Spinal cord (tissue), 10 donors: ENCODE measurements around the gene SRCIN1. TPM values are rescaled to one million over a fixed set of nuclear protein-coding genes. Genes with fewer than 3 reads are reported as not detected.
"Not testable (repeated sequence)": the region's sequence is repeated elsewhere in the genome, so short reads cannot be mapped to it uniquely, and the experiment has no call there.

Source experiments
- DNase-seq, 6 donors: peaks; one replicate each; pipeline versions ENCODE4 v3.0.0 to v3.0.0-alpha.2; 2013 to 2015; ENCODE audit warnings: low spot score in 6 of 6, low read depth in 4 of 6
- H3K27ac ChIP-seq: one replicate; pipeline ENCODE4 v1.5.1; 2013; ENCODE audit warnings: low read depth, low read length, control low read depth
- H3K27me3 ChIP-seq: one replicate; pipeline ENCODE4 v1.6.1; 2013; ENCODE audit warnings: low read length; ENCODE audit not compliant: control insufficient read depth, insufficient read depth
- H3K36me3 ChIP-seq: one replicate; pipeline ENCODE4 v1.6.1; 2013; ENCODE audit warnings: low read length; ENCODE audit not compliant: control insufficient read depth, insufficient read depth
- H3K4me1 ChIP-seq: one replicate; pipeline ENCODE4 v1.6.1; 2013; ENCODE audit warnings: low read length; ENCODE audit not compliant: control insufficient read depth, insufficient read depth
- H3K4me3 ChIP-seq: one replicate; pipeline ENCODE4 v1.5.1; 2013; ENCODE audit warnings: low read depth, low read length, control low read depth
- H3K9me3 ChIP-seq: one replicate; pipeline ENCODE4 v1.6.1; 2013; ENCODE audit warnings: low read length; ENCODE audit not compliant: control insufficient read depth, insufficient read depth
- WGBS: methylation state at CpG from one replicate; pipeline ENCODE4 v1.1.5; 2013; ENCODE audit warnings: missing lambda C conversion rate; ENCODE audit not compliant: insufficient coverage; 5-methylcytosine and 5-hydroxymethylcytosine counted together
- polyA plus RNA-seq, 2 donors: library from polyadenylated mRNA; unstranded; fragments of 120-200 nt; gene quantifications; one replicate each; pipeline ENCODE4 v1.2.1, GENCODE V29; 2013; ENCODE audit not compliant: insufficient read length in 2 of 2
- total RNA-seq, 2 donors: library from RNA; depleted of rRNA in 1 of 2; stranded (reverse); fragments of 120-200 nt in 1 of 2; fragments of >200 nt in 1 of 2; gene quantifications; one replicate each; pipeline versions ENCODE4 v1.2.3 to v1.2.4, GENCODE V29; 2013 to 2014
- donor health status: healthy.

SRCIN1 gene
- total and polyA plus RNA-seq, 4 donors, result 16.0 to 79.4 (median 44.1) TPM

DNA sequence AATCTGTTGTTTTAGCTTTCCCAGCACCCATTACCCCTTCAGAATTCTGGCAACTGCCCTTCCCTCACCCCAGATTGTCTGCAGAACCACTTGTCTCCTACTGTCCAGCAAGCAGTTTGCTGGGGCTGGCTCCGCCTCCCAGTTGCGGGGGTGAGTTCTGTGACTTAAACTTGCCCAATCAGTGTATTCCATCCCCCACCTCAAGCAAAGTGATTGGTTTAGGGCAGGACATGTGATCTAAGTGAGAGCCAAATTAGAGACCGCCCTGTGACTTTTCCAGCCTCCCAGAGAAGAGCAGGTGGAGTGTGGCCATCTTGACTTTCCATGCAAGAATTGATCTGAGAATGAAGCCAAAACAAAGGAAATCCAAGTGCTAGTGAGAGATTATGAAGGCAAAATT is 22.7 kb upstream of the SRCIN1 start:
- Histone ChIP-seq H3K9me3 (no peaks in the 10 kb centered on the region), H3K4me3 (no peak overlapping the region), H3K27ac (no peak overlapping the region), H3K36me3 (no peaks in the 10 kb centered on the region), H3K27me3 (no peaks in the 10 kb centered on the region), H3K4me1 (no peaks in the 10 kb centered on the region)
- DNase-seq, result peak in 1 of 6 donors; percentile 12
- WGBS, result 67% methylated on average over 1 of the region's 3 CpGs

DNA sequence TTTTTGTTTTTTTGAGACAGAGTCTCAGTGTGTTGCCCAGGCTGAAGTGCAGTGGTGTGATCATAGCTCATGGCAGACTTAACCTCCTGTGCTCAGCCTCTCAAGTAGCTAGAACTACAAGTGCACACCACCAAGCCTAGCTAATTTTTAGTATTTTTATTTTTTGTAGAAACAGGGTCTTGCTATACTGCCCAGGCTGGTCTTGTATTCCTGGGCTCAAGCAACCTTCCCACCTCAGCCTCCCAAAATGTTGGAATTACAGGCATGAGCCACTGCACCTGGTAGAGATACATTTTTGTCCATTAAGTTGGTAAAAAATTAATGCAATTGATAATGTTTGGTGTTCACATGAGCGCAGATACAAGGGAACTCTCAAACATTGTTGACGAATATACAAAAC is 22.2 kb upstream of the SRCIN1 start:
- Histone ChIP-seq H3K4me1 (no peaks in the 10 kb centered on the region), H3K4me3 (no peak overlapping the region), H3K36me3 (no peaks in the 10 kb centered on the region), H3K9me3 (no peaks in the 10 kb centered on the region), H3K27ac (no peak overlapping the region), H3K27me3 (no peaks in the 10 kb centered on the region)
- WGBS, result 83% methylated on average over 1 of the region's 2 CpGs
- no peak for DNase-seq

GRCh38 chr17:38626606-38627226 is 21.0 kb upstream of the SRCIN1 start:
- WGBS, result 100% methylated on average over 1 of the region's 6 CpGs
- not testable (repeated sequence) for H3K4me1 ChIP-seq, H3K36me3 ChIP-seq, H3K4me3 ChIP-seq, H3K27me3 ChIP-seq, H3K9me3 ChIP-seq, DNase-seq, H3K27ac ChIP-seq

GRCh38 chr17:38625482-38625881 is 19.7 kb upstream of the SRCIN1 start:
- DNase-seq, result no peak
- H3K9me3 ChIP-seq, result no peaks in the 10 kb centered on the region
- H3K36me3 ChIP-seq, result no peaks in the 10 kb centered on the region
- H3K27me3 ChIP-seq, result no peaks in the 10 kb centered on the region
- H3K4me1 ChIP-seq, result no peaks in the 10 kb centered on the region
- H3K27ac ChIP-seq, result no peak overlapping the region
- H3K4me3 ChIP-seq, result no peak overlapping the region

GRCh38 chr17:38624782-38625355 is 19.1 kb upstream of the SRCIN1 start:
- not testable (repeated sequence) for H3K36me3 ChIP-seq, H3K4me3 ChIP-seq, H3K27ac ChIP-seq, DNase-seq, H3K4me1 ChIP-seq, H3K9me3 ChIP-seq, H3K27me3 ChIP-seq
- 92% methylated on average over 5 of the region's 14 CpGs for WGBS

- Histone ChIP-seq H3K27ac (no peak overlapping the region), H3K9me3 (no peaks in the 10 kb centered on the region), H3K4me1 (no peaks in the 10 kb centered on the region), H3K36me3 (no peaks in the 10 kb centered on the region), H3K27me3 (no peaks in the 10 kb centered on the region), H3K4me3 (no peak overlapping the region)
- DNase-seq, result no peak
- WGBS, result 80% methylated on average over 1 of the region's 2 CpGs
Observed at GRCh38 chr17:38621538-38621937, 15.8 kb upstream of the SRCIN1 start.

DNA sequence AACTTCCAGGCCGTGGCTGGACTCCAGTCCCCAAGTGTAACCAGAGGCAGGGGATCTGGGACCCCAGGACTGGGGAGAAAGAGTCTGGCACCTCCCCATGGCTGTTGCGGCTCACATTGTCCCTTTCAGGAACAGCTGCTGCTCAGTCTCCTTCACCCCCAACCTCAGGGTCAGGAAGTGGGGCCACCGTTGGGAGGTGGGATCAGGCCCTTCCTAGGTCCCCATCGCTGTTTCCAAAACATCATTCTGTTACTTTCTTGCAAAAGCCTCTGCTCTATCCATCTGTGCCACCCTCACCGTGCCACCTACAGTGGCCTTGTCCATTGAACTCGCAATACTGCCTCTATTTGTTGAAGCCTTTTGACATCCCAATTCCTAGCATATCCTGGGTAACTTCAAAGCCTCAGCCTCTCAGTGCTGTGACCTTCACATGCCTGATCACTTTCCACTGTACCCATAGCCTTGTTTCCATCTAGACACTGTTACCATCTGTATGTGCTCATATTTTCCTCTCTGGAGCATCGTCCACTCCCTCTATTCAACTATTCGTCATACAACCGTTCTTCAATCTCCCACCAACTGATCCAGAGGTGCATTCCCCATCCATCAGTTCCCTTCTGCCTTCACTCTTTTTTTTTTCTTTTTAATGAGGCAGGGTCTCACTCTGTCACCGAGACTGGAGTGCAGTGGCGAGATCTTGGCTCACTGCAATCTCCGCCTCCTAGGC is 15.0 kb upstream of the SRCIN1 start:
- H3K4me3 ChIP-seq, result no peak overlapping the region
- H3K4me1 ChIP-seq, result no peaks in the 10 kb centered on the region
- DNase-seq, result no peak
- H3K27ac ChIP-seq, result no peak overlapping the region
- no peaks in the 10 kb centered on the region for H3K9me3 ChIP-seq
- H3K36me3 ChIP-seq, result no peaks in the 10 kb centered on the region
- WGBS, result 79% methylated on average over 12 of the region's 12 CpGs
- H3K27me3 ChIP-seq, result no peaks in the 10 kb centered on the region

GRCh38 chr17:38619937-38620550 is 14.3 kb upstream of the SRCIN1 start:
- Histone ChIP-seq H3K4me3 (no peak overlapping the region), H3K27ac (no peak overlapping the region), H3K36me3 (no peaks in the 10 kb centered on the region), H3K9me3 (no peaks in the 10 kb centered on the region), H3K4me1 (no peaks in the 10 kb centered on the region), H3K27me3 (no peaks in the 10 kb centered on the region)
- DNase-seq, result no peak
- 64% methylated on average over 6 of the region's 9 CpGs for WGBS

DNA sequence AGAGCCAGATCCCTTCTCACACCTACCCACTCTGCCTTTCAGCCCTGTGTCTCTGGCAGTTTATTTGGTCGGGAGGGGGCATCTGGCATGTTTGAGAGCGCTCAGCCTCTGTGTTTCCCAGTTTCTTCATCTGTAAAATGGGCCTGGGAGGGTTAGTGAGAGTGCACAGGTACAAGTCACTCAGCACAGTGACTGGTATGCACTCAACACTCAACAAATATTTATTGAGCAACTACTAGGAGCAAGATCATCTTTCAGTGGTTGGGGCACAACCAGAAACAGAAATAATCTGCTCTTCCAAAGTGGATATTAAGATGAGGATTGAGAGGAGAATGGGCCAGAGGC is 13.7 kb upstream of the SRCIN1 start:
- DNase-seq, result no peak
- no CpG with 5 or more reads among the region's 2 CpGs for WGBS
- Histone ChIP-seq H3K4me3 (no peak overlapping the region), H3K9me3 (no peaks in the 10 kb centered on the region), H3K4me1 (no peaks in the 10 kb centered on the region), H3K27me3 (no peaks in the 10 kb centered on the region), H3K36me3 (no peaks in the 10 kb centered on the region), H3K27ac (no peak overlapping the region)
